DOHH2 (cell line): ENCODE results near the gene ZBED2.

Experiments used
- H3F3A ChIP-seq: fragments of 200-600 bp; sonication (generic), shearing (Covaris generic); 2 replicates; pipeline ENCODE4 v1.6.0; 2016; ENCODE audit warnings: antibody characterized with exemption, mild to moderate bottlenecking; ENCODE audit not compliant: control insufficient read depth, insufficient read depth
- H3K27ac ChIP-seq: fragments of 200-600 bp; sonication (generic); 2 replicates; pipeline ENCODE4 v1.5.1; 2014; ENCODE audit warnings: low read depth, mild to moderate bottlenecking, low read length, moderate library complexity
- H3K27me3 ChIP-seq: fragments of 200-600 bp; sonication (generic); 2 replicates; pipeline ENCODE4 v1.6.1; 2014; ENCODE audit warnings: mild to moderate bottlenecking, low read length, mixed read lengths; ENCODE audit not compliant: control insufficient read depth
- H3K36me3 ChIP-seq: fragments of 200-600 bp; sonication (generic); 2 replicates; pipeline ENCODE4 v1.6.1; 2014; ENCODE audit warnings: mild to moderate bottlenecking, low read length, moderate library complexity, mixed read lengths; ENCODE audit not compliant: control insufficient read depth
- H3K4me1 ChIP-seq: fragments of 200-600 bp; sonication (generic); 2 replicates; pipeline ENCODE4 v1.6.1; 2014; ENCODE audit warnings: mild to moderate bottlenecking, low read length, mixed read lengths; ENCODE audit not compliant: control insufficient read depth
- H3K4me2 ChIP-seq: fragments of 200-600 bp; sonication (generic); 2 replicates; pipeline ENCODE4 v1.6.0; 2014; ENCODE audit warnings: mild to moderate bottlenecking, low read length, moderate library complexity
- H3K4me3 ChIP-seq: fragments of 200-600 bp; sonication (generic); 2 replicates; pipeline ENCODE4 v1.5.1; 2014; ENCODE audit warnings: mild to moderate bottlenecking, low read length, mixed read lengths
- H3K79me2 ChIP-seq: fragments of 200-600 bp; sonication (generic); 2 replicates; pipeline ENCODE4 v1.6.1; 2014; ENCODE audit warnings: mild to moderate bottlenecking, low read length, mixed read lengths; ENCODE audit not compliant: control insufficient read depth
- H3K9me2 ChIP-seq: fragments of 200-600 bp; sonication (generic); replicated peaks from 2 replicates; pipeline ENCODE4 v1.6.1; 2014; ENCODE audit warnings: mild to moderate bottlenecking, low read length, mixed read lengths; ENCODE audit not compliant: control insufficient read depth
- H3K9me3 ChIP-seq: fragments of 200-600 bp; sonication (generic); 2 replicates; pipeline ENCODE4 v1.6.1; 2014; ENCODE audit warnings: antibody characterized with exemption, low read length, mixed read lengths; ENCODE audit not compliant: control insufficient read depth, insufficient read depth
- H4K20me1 ChIP-seq: fragments of 200-600 bp; sonication (generic); 2 replicates; pipeline ENCODE4 v1.6.0; 2014; ENCODE audit warnings: low read depth, mild to moderate bottlenecking, antibody characterized with exemption, low read length, moderate library complexity; ENCODE audit not compliant: control insufficient read depth, insufficient read depth
- CTCF ChIP-seq: fragments of 200-600 bp; sonication (generic); IDR thresholded peaks from one replicate; pipeline ENCODE4 v1.5.1; 2014; ENCODE audit warnings: antibody characterized with exemption, mild to moderate bottlenecking, low read depth, low read length; ENCODE audit not compliant: poor library complexity, severe bottlenecking
- EZH2phosphoT487 ChIP-seq: fragments of 200-600 bp; sonication (generic); IDR thresholded peaks from 2 replicates; pipeline ENCODE4 v1.6.1; 2017; ENCODE audit warnings: borderline replicate concordance, mild to moderate bottlenecking, antibody characterized with exemption, low read length, moderate library complexity, mixed read lengths

Gene ZBED2

GRCh38 chr3:111615880-111616279, 20.7 kb upstream of the ZBED2 start:
- Histone ChIP-seq H3K36me3 (no peaks in the 10 kb centered on the region), H3K79me2 (no peaks in the 10 kb centered on the region), H3K4me1 (peaks cover 11% of the 10 kb centered on the region), H3F3A (no peaks in the 10 kb centered on the region), H3K4me3 (no peak overlapping the region), H3K9me3 (peaks cover 3% of the 10 kb centered on the region; the same call in 1 of the 2 replicates), H3K4me2 (no peak overlapping the region), H3K27me3 (no peaks in the 10 kb centered on the region), H3K9me2 (no peaks in the 10 kb centered on the region), H4K20me1 (no peaks in the 10 kb centered on the region), H3K27ac (no peak overlapping the region)
- TF ChIP-seq CTCF, result no peak
- TF ChIP-seq EZH2phosphoT487, result no peak

- Histone ChIP-seq H4K20me1 (no peaks in the 10 kb centered on the region), H3K4me2 (no peak overlapping the region), H3F3A (no peaks in the 10 kb centered on the region), H3K79me2 (no peaks in the 10 kb centered on the region), H3K36me3 (no peaks in the 10 kb centered on the region), H3K27ac (no peak overlapping the region), H3K9me2 (no peaks in the 10 kb centered on the region), H3K27me3 (no peaks in the 10 kb centered on the region), H3K9me3 (peaks cover 3% of the 10 kb centered on the region; the same call in 1 of the 2 replicates), H3K4me1 (peaks cover 14% of the 10 kb centered on the region), H3K4me3 (no peak overlapping the region)
- no peak for TF ChIP-seq EZH2phosphoT487
- TF ChIP-seq CTCF, result no peak
Observed at GRCh38 chr3:111613294-111613693, 18.1 kb upstream of the ZBED2 start.

DNA sequence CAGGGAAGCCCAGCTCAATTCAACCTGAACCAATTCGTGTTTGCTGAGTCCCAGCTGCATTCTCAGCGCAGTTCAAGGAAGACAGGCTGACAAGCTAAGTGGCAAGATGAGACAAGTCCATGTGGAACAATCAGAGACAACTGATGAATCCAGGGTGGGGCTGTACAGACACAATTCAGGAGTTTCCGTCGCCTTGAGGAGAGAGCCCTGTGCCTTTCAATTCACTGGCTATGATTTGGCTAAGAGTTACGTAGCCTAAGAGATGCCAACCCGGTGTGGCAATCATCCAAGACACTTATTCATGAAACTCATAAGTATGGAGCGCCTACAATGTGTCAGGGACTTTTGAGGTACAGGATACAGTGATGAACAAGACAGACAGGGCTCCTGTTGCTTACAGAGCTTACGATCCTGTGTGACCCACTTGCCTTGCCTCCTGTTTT, 15.5 kb upstream of the ZBED2 start:
- Histone ChIP-seq H3K9me3 (no peaks in the 10 kb centered on the region), H3K4me3 (no peak overlapping the region), H3K9me2 (no peaks in the 10 kb centered on the region), H4K20me1 (no peaks in the 10 kb centered on the region), H3K27ac (no peak overlapping the region), H3K36me3 (no peaks in the 10 kb centered on the region), H3K4me2 (no peak overlapping the region), H3K4me1 (peaks cover 3% of the 10 kb centered on the region; the same call in 1 of the 2 replicates), H3K79me2 (no peaks in the 10 kb centered on the region), H3K27me3 (no peaks in the 10 kb centered on the region), H3F3A (no peaks in the 10 kb centered on the region)
- TF ChIP-seq CTCF (no peak), EZH2phosphoT487 (no peak)
